ENCODE measurements around the gene PTPRT.

DNA sequence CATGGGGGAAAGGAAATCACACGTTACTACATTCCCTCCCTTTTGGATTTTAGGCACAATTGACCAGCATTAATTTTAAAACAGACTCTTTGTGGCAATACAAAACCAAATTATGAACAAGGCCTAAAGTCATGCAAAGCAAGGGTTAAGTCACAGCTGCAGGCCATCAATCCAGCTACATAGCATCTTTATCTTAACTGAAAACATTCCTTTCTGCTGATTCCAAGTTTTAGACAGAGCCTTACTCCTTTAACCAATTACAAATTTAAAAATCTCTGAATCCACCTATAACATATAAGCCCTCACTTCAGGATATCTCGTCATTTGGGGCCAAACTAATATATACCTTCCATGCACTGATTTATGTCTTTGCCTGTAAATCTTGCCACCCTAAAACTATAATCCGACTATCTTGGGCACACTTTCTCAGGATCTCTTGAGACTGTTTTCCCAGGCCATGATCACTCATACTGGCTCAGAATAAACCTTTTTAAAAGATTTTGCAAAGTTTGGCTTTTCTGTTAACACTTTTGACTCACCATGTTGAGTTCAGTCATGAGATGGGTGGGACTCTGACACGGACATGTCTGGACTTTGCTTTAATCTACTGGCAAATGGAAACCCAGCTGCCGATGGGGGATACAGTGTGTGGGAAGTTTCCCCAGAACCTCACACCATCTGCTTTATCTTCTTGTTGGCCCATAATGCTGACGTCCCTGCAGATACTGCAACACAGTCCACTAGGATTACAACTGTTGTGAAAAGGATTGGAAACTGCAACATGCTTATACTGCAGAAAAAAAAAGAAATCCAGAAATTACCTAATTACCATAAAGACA is 757.0 kb downstream of the PTPRT start:
- TF ChIP-seq, protein P1, sequence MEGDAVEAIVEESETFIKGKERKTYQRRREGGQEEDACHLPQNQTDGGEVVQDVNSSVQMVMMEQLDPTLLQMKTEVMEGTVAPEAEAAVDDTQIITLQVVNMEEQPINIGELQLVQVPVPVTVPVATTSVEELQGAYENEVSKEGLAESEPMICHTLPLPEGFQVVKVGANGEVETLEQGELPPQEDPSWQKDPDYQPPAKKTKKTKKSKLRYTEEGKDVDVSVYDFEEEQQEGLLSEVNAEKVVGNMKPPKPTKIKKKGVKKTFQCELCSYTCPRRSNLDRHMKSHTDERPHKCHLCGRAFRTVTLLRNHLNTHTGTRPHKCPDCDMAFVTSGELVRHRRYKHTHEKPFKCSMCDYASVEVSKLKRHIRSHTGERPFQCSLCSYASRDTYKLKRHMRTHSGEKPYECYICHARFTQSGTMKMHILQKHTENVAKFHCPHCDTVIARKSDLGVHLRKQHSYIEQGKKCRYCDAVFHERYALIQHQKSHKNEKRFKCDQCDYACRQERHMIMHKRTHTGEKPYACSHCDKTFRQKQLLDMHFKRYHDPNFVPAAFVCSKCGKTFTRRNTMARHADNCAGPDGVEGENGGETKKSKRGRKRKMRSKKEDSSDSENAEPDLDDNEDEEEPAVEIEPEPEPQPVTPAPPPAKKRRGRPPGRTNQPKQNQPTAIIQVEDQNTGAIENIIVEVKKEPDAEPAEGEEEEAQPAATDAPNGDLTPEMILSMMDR (IDR thresholded peaks at IDR 0.05), result no peak
- TF ChIP-seq EP300 (IDR thresholded peaks at IDR 0.05), result no peak

Data from ovary (tissue), 3 donors.